GM12878 (cell line): ENCODE results near the gene AIG1. TPM values are rescaled to one million over a fixed set of nuclear protein-coding genes. Genes with fewer than 3 reads are reported as not detected.

Experiments
- ATAC-seq: fragments of 200-7000 bp; cut with Tn5 transposase; 3 replicates; pipeline ENCODE4 v1.9.1; 2020; ENCODE audit warnings: mild to moderate bottlenecking, moderate library complexity
- BruUV-seq: library from RNA; stranded (reverse); fragments of 400-500 nt; replicated peaks from 2 replicates; lab custom pipeline; 2021; lab: Mats Ljungman, UMichigan
- CTCF ChIA-PET: fragments of 300-600 bp; sonication (Branson Sonifier 250); formaldehyde crosslinking; extraction: SDS; loops from one replicate; lab custom pipeline; 2021; ENCODE audit warnings: inconsistent platforms; lab: Yijun Ruan, JAX
- POLR2A ChIA-PET: fragments of 350-600 bp; formaldehyde crosslinking; extraction: SDS; loops from one replicate; lab custom pipeline; 2021; ENCODE audit warnings: inconsistent platforms; lab: Charles Lee
- RAD21 ChIA-PET: fragments of 300-600 bp; sonication (Branson Sonifier 250); formaldehyde crosslinking; loops from one replicate; lab custom pipeline; 2023; ENCODE audit warnings: antibody characterized with exemption; ENCODE audit not compliant: unreplicated experiment; lab: Charles Lee
- SMC1A ChIA-PET: fragments of 300-600 bp; sonication (Branson Sonifier 250); formaldehyde crosslinking; loops from one replicate; lab custom pipeline; 2023; ENCODE audit not compliant: unreplicated experiment, uncharacterized antibody; lab: Charles Lee
- DNase-seq: peaks from one replicate; pipeline ENCODE4 v3.0.0-alpha.2; 2011; ENCODE audit warnings: low read depth, low spot score
- FAIRE-seq: peaks from 3 replicates; lab custom pipeline; 2011; peaks lifted over from hg19 to GRCh38; lab: Jason Lieb, UNC
- H2AFZ ChIP-seq: 2 replicates; pipeline ENCODE4 v1.6.0; 2011; ENCODE audit warnings: low read depth, low read length, control low read depth; ENCODE audit not compliant: control insufficient read depth
- H3K27ac ChIP-seq: 2 replicates; pipeline ENCODE4 v1.5.1; 2011; ENCODE audit warnings: control low read depth; ENCODE audit not compliant: control insufficient read depth, insufficient read depth
- H3K27me3 ChIP-seq, 2 experiments: replicated peaks in 1 of 2; 2 replicates each; pipeline versions ENCODE4 v1.6.0 to v1.6.1; 2011; ENCODE audit warnings: low read length in 1 of 2; ENCODE audit not compliant: control insufficient read depth in 2 of 2, insufficient read depth in 2 of 2
- H3K36me3 ChIP-seq, 2 experiments: 2 replicates each; pipeline ENCODE4 v1.5.1; 2011; ENCODE audit warnings: low read length in 1 of 2; ENCODE audit not compliant: control insufficient read depth in 2 of 2, insufficient read depth in 2 of 2
- H3K4me1 ChIP-seq: 2 replicates; pipeline ENCODE4 v1.6.1; 2011; ENCODE audit warnings: mild to moderate bottlenecking, low read length, moderate library complexity, mixed read lengths; ENCODE audit not compliant: control insufficient read depth, insufficient read depth
- H3K4me2 ChIP-seq: 2 replicates; pipeline ENCODE4 v1.6.0; 2011; ENCODE audit warnings: control low read depth; ENCODE audit not compliant: control insufficient read depth, insufficient read depth
- H3K4me3 ChIP-seq: fragments of 200-600 bp; sonication (generic); 2 replicates; pipeline ENCODE4 v1.5.1; 2016
- H3K79me2 ChIP-seq: 2 replicates; pipeline ENCODE4 v1.6.0; 2011; ENCODE audit warnings: low read length; ENCODE audit not compliant: control insufficient read depth, insufficient read depth
- H3K9ac ChIP-seq: 2 replicates; pipeline ENCODE4 v1.8.0; 2011; ENCODE audit warnings: low read length, control low read depth, mixed read lengths; ENCODE audit not compliant: control insufficient read depth, insufficient read depth
- H3K9me3 ChIP-seq: replicated peaks from 3 replicates; pipeline ENCODE4 v1.5.1; 2011; ENCODE audit warnings: mild to moderate bottlenecking, low read length; ENCODE audit not compliant: control insufficient read depth, insufficient read depth
- H4K20me1 ChIP-seq: 2 replicates; pipeline ENCODE4 v1.6.0; 2011; ENCODE audit not compliant: control insufficient read depth, insufficient read depth
- BHLHE40 ChIP-seq, 2 experiments: fragments of 450-650 bp in 1 of 2; IDR thresholded peaks; 2 replicates each; pipeline ENCODE4 v1.6.1; 2011 to 2017; ENCODE audit warnings: low read depth in 2 of 2, borderline replicate concordance in 1 of 2, improper control_type of control experiment in 1 of 2, low read length in 1 of 2, mild to moderate bottlenecking in 1 of 2
- CEBPZ ChIP-seq: fragments of 150-350 bp; IDR thresholded peaks from 2 replicates; pipeline ENCODE4 v1.6.1; 2016; ENCODE audit warnings: low read depth, low read length
- KLF5 ChIP-seq: fragments of 450-650 bp; IDR thresholded peaks from 2 replicates; pipeline ENCODE4 v1.6.1; 2014; ENCODE audit warnings: mild to moderate bottlenecking; ENCODE audit not compliant: partially characterized antibody
- WGBS: methylation state at CpG from one replicate; pipeline ENCODE4 v1.1.6; 2016; ENCODE audit warnings: low lambda C conversion rate; ENCODE audit not compliant: insufficient replicate concordance, insufficient coverage; ENCODE audit errors: missing lambda C conversion rate; 5-methylcytosine and 5-hydroxymethylcytosine counted together
- in situ Hi-C: fragments of 300-500 bp; cut with MboI; formaldehyde crosslinking; loops from 9 replicates; pipeline ENCODE4 v1.14.3; 2018; ENCODE audit warnings: mixed read lengths
- intact Hi-C: fragments of 100-400 bp; cut with micrococcal nuclease; formaldehyde crosslinking; loops from one replicate; pipeline ENCODE4 v1.14.2; 2022; ENCODE audit not compliant: unreplicated experiment
- polyA plus RNA-seq, 11 experiments: library from polyadenylated mRNA; depleted of rRNA in 4 of 11; unstranded in 6 of 11; stranded (reverse) in 5 of 11; fragments of >200 nt; fragmentation: Nextera tagmentation in 4 of 11; fragmentation: Illumina TruSeq in 1 of 11; extraction: Ambion mirVana in 4 of 11; extraction: Trizol in 1 of 11; gene quantifications; 1 replicate in 1 of 11; 2 replicates in 10 of 11; pipeline versions ENCODE4 v1.2.1 to v1.2.3, GENCODE V29; 2011 to 2016; ENCODE audit warnings: inconsistent platforms in 2 of 11, missing spikeins in 2 of 11, low read depth in 1 of 11
- total RNA-seq, 4 experiments: library from RNA; depleted of rRNA in 3 of 4; stranded (reverse); fragments of >200 nt in 3 of 4; fragmentation: Illumina TruSeq in 1 of 4; extraction: Trizol in 1 of 4; gene quantifications; 2 replicates each; pipeline versions ENCODE4 v1.2.1 to v1.2.3, GENCODE V29; 2013 to 2021

AIG1 gene
- total and polyA plus RNA-seq, 10 of the 15 experiments (the other 5 are each of a cell fraction or from before 2014, with no cell fraction given) = 27.0 to 74.5 (median 36.4) TPM

DNA sequence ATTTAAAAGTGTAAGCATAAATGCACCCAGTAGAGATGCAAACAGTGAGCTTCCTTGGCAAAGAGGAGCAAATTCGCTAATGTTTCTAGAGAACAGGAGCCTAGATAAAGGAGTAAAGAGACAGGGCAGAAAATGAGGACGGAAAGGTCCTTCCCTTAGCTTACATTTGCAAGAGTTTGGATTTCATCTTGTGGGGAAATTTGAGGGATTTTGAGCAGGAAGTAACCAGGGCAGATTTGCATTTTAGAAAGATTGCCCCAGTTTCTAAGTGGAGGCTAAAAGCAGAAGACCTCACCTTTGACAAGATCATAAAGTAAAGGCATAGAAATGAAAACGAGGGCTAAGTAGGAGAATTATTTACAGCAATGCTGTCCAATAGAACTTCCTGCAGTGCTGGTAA is 309.3 kb downstream of the AIG1 start (continued):
- no peak for TF ChIP-seq CEBPZ
- TF ChIP-seq, all 136 proteins: peak for 0

GRCh38 chr6:143370812-143371370 is 310.2 kb downstream of the AIG1 start:
- H3K27me3 ChIP-seq = no peaks in the 10 kb centered on the region
- H2AFZ ChIP-seq = no peak overlapping the region
- H4K20me1 ChIP-seq = no peaks in the 10 kb centered on the region
- H3K4me1 ChIP-seq = peaks cover 30% of the 10 kb centered on the region
- no peak overlapping the region for H3K9ac ChIP-seq
- 64% methylated on average over 5 of the region's 5 CpGs for WGBS
- H3K4me2 ChIP-seq = no peak overlapping the region
- intact Hi-C loops (no loop called here), in situ Hi-C loops (no loop called here)
- no peak for FAIRE-seq
- no peak overlapping the region for H3K27ac ChIP-seq
- SMC1A ChIA-PET = interaction anchor here (0.9 kb wide), 1 partner anchor 13 kb away, joined by 3 read pairs; no protein-coding TSS in a partner anchor
- CTCF ChIA-PET = no interaction called here
- H3K79me2 ChIP-seq = no peaks in the 10 kb centered on the region
- RAD21 ChIA-PET = no interaction called here
- H3K36me3 ChIP-seq = no peaks in the 10 kb centered on the region
- no peaks in the 10 kb centered on the region; the same call in 2 of the 3 replicates for H3K9me3 ChIP-seq
- H3K4me3 ChIP-seq = no peak overlapping the region
- BruUV-seq = no TSS peak
- no peak for TF ChIP-seq KLF5
- TF ChIP-seq BHLHE40 (IDR thresholded peaks at IDR 0.05; ENCODE audit: borderline replicate concordance in 1 of 2, low read depth in 2 of 2, low read length in 1 of 2) = no peak
- no peak for DNase-seq
- ATAC-seq = no peak
- POLR2A ChIA-PET = interaction anchor here (0.7 kb wide), 1 partner anchor 1244 kb away, joined by 6 read pairs; no protein-coding TSS in a partner anchor
